GM21381 (cell line): ENCODE data around the gene RGSL1.

Source experiments
- ATAC-seq: cut with Tn5 transposase; IDR thresholded peaks from one replicate; pipeline ENCODE4 v1.9.1; 2021; ENCODE audit warnings: mild to moderate bottlenecking, moderate library complexity; ENCODE audit not compliant: unreplicated experiment

Gene RGSL1

DNA sequence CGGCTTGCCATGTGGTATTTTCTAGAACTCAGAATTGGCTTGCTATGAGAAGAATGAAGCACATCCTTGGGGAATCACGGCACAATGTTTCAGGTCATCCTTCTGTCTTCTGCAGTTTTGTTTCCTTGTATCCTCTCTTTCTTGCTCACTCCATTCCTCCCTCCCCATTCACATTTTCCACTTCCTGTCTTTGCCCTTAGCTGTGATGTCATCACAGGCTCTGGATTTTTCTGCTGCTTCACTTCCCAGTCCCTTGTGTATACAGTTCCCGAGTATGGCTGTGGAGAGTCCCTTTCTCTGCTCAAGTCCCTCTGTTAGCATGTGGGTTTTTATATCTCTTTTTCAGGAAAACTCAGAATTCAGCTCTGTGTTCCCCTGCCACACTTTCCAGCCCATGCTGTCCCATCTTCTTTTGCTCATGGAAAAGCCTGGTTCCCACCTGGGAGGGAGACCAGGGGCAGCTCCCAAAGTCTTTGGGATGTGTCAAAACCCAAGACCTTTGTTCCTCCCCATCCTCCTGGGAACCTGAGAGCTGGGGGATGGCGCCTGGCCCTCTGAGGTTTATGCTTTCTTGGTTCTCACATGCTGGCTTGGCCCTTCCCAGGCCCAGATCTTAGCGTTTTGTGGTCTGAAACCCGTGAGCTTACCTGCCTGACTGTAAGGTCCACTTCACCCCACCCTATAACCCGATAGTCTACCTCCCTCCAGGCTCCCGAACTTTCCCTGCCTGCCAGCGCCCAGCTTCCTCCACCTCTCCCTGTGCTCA, 159.1 kb downstream of the RGSL1 start:
- no peak for ATAC-seq
